HG03095 (cell line): ENCODE results near the gene LRIT2.

Source experiments
- ATAC-seq: cut with Tn5 transposase; IDR thresholded peaks from one replicate; pipeline ENCODE4 v1.9.1; 2021; ENCODE audit warnings: moderate library complexity; ENCODE audit not compliant: unreplicated experiment

The LRIT2 gene, protein sequence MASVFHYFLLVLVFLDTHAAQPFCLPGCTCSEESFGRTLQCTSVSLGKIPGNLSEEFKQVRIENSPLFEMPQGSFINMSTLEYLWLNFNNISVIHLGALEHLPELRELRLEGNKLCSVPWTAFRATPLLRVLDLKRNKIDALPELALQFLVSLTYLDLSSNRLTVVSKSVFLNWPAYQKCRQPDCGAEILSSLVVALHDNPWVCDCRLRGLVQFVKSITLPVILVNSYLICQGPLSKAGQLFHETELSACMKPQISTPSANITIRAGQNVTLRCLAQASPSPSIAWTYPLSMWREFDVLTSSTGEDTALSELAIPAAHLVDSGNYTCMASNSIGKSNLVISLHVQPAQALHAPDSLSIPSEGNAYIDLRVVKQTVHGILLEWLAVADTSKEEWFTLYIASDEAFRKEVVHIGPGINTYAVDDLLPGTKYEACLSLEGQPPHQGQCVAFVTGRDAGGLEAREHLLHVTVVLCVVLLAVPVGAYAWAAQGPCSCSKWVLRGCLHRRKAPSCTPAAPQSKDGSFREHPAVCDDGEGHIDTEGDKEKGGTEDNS

DNA sequence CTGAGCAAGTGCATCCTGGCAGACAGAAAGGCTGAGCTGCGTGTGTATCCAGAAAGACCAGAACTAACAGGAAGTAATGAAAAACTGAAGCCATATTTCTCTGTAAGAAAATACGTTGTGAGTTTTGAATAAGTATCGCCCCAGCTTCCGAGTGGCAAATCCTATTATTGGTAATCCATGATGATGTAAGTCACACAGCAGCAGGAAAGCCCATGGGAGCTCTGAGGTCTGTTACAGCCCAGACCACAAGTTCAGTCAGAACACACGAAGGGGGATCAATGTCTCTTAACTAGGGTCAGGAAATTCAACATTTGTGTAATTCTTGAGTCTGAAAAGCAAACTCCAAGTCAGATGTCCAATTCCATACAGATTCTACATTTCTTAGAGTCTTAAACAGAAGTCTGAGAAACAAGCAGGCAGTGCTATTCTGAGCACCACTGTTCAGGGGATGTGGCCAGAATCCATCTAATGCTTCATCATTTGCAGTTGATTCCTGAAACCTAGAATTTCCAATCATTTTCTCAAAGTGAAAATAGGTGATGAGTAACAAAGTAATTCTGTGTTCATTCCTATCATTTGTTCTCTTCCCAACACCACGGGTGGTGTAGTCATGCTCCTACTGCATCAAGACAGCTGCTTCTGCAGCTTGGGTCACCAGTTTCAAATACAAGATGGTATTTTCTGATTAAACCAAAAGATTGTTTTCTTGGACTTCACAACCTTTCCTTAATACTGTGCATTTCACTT, at the start of gene LRIT2:
Gene LRIT2 (minus strand): TSS at position 118 of the 747 bp plus-strand sequence. CDS start 24 bp downstream, at position 94.
- no peak for ATAC-seq

- ATAC-seq = no peak
These were observed 45.4 kb upstream of the LRIT2 start for GRCh38 chr10:84270708-84271107.

DNA sequence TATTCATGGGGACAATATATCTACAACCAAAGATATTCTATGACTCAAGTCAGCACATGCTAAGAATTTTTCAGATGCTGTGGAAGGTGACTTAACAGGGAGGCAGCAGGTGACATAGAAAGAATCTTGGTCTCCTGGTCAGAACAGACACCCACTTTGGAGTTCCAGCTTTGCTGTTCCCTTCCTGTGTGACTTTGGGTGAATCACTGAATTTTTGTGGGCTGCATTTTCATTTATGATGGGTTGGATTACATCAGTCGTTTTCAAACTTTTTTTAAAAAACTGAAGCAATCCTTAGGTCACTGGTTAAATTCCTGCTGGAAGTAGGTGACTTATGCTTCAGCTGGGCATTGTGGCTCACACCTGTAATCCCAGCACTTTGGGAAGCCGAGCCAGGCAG, 44.4 kb upstream of the LRIT2 start:
- no peak for ATAC-seq

DNA sequence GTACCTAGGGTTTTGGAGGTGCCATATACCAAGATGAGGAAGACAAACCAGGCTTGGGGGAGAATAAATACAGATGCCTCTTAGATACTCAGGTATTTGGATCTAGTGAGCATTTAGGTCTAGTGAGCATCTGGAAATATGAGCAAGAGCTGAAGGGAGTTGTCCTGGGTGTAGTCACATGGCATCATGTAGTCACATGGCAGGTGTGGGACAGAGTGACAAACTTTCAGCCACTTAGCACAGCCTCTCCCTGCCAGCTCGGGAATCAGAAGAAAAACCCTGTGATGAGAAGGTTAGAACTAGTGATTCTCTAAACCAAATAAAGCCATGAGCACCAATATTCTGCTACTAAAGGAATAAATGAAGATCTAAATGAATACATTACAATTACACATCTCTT, 43.8 kb upstream of the LRIT2 start:
- ATAC-seq = no peak

GRCh38 chr10:84267503-84268126, 42.3 kb upstream of the LRIT2 start:
- ATAC-seq = peak; percentile 60

DNA sequence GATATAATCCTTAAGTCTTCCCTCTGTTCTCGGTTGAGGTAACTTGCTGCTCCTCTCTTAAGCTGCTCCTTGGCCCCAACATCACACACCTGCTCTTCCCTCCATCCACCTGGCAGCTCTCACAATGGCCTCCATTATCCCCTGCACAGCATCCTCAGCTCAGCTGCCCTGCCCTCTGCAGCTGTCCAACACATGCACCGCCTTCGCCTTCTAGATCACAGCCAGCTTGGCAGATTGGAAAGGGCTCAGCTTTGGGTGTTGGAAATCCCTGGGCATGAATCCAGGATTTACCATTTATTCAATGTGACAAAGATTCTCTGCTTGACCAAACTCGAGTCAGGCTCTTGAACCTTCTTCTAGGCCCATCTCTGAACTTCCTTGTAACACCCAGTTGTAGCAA, 40.1 kb upstream of the LRIT2 start:
- no peak for ATAC-seq

GRCh38 chr10:84264611-84265141, 39.3 kb upstream of the LRIT2 start:
- ATAC-seq = peak; percentile 91

- ATAC-seq = no peak
These were observed 38.4 kb upstream of the LRIT2 start for GRCh38 chr10:84263716-84264115.

GRCh38 chr10:84262190-84262956, 37.0 kb upstream of the LRIT2 start:
- ATAC-seq = no peak

- no peak for ATAC-seq
These were observed 36.0 kb upstream of the LRIT2 start for GRCh38 chr10:84261236-84261915.

DNA sequence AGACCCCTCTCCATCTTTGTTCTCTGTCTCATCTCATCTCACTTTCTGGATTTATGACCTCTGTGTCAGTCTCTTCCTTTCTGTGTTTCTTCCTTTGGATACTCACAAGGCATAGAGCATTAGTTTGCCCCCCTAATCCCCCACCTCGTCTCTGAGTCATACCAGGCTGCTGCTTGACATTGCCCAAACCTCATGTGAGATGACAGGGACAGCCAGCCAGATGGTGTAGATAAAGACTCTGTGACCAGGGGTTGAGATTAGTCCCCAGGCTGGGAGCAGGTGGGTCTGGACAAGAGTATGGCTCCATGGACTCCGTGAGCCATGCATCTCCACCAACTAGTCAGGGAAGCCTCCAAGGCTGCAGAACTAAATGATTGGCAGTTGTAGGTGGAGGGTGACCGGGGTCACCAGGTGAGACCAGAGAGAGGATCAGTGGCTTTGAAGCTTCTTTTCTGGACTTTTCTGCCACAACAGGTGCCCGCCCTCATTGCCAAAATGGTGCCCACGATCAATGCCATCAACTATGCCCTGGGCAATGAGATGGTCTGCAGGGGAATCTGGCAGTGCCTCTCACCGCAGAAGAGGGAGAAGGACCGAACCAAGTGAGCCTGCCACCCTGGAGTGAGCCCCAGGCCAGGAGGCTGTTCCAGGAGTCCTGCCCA, 32.8 kb upstream of the LRIT2 start:
- ATAC-seq = no peak

- no peak for ATAC-seq
These were observed 32.1 kb upstream of the LRIT2 start for GRCh38 chr10:84257343-84258020.

DNA sequence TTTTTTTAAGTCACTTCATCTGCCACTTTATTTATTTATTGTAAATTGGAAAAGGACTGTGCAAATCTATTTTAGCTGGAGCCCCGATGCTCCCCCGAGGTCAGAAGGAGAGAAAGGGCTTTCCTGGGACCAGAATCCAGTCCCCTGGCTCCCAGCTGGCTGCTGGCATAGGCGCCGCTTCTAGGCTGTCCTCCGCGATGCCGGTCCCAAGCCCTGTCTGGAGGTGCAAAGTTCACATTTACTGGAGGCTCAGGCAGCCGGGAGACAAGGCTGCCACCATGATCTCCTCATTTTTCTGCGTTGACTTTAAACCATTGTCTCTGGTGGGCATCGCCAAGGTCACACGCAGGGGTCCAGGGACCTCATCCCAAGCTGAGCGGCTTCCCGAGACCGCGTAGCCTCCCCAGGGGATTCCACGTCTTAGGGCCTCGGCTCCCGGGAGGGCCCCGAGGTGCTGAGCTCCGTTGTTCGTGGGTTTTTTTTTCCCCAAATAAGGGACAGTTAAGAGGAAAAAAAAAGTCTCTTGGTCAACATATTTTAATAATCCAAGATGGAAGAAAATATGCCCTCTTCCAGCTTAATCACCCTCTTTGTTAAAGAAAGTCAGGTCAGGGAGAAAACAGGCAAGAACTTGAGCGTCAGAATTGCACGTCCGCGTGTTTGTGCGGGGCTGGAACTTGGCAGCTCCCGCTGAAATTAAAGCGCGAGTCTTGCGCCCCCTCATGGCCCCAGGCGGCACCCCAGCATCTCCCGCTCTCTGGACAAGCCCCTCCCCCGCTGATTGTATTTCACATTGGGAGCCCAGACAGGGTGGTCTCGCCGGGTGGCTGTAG, 31.4 kb upstream of the LRIT2 start:
- ATAC-seq = peak; percentile 62

- ATAC-seq = no peak
These were observed 29.5 kb upstream of the LRIT2 start for GRCh38 chr10:84254552-84255478.

DNA sequence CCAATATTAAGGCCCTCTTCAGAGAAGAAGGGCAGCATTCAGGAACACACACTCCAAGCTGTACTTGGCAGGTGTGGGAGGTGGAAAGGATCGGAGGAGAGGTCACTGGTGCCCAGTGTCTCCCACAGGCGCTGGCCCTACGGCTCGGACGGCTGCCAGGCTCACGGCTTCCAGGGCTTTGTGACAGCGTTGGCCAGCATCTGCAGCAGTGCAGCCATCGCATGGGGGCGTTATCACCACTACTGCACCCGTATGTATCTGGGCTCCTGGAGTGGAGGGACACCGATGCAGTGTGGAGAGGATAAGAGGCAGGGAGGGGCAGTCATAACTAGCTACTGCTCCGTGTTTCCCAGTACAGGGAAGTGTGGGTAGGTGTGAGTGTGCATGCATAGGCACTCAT, 23.4 kb upstream of the LRIT2 start:
- no peak for ATAC-seq

DNA sequence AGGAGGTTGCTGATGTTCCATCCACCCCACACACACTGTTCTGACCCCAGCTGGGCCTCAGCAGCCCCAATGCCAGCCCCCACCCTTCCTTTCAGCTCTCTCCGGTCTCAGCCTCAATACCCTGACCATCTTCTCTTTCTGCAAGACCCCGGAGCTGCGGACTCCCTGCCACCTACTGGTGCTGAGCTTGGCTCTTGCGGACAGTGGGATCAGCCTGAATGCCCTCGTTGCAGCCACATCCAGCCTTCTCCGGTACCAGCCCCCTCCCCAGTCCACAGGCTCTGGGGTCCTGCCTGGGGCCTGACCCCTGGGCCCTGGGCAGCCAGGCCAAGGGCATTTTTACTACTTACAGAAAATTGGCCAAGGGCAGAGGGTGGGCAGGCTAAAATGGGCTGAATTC, 22.2 kb upstream of the LRIT2 start:
- no peak for ATAC-seq
